Right forelimb (tissue), 1 donor: ENCODE data around the gene SHROOM2.

Experiments
- DNase-seq: peaks from one replicate; pipeline ENCODE4 v3.0.0-alpha.2; 2018

The SHROOM2 gene

DNA sequence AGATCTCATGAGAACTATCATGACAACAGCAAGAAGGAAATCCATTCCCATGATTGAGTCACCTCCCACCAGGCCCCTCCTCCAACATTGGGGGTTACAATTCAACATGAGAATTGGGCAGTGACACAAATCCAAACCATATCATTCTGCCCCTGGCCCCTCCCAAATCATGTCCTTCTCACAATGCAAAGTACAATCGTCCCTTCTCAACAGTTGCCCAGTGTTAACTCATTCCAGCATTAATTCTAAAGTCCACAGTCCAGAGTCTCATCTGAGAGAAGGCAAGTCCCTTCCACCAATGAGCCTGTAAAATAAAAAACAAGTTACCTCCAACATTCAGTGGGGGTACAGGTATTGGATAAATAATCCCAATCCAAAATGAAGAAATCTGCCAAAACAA lies 166.1 kb downstream of the SHROOM2 start:
- no peak for DNase-seq

DNA sequence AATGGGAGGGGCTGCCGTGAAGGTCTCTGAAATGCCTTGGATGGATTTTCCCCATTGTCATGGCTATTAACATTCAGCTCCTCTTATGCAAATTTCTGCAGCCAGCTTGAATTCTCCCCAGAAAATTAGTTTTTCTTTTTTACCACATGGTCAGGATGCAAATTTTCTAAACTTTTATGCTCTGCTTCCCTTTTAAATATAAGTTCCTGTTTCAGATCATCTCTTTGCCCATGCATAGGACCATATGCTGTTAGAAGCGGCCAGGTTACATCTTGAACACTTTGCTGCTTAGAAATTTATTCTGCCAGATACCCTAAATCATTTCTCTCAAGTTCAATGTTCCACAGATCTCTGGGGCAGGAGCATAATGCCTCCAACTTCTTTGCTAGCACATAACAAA lies 167.2 kb downstream of the SHROOM2 start:
- no peak for DNase-seq

DNA sequence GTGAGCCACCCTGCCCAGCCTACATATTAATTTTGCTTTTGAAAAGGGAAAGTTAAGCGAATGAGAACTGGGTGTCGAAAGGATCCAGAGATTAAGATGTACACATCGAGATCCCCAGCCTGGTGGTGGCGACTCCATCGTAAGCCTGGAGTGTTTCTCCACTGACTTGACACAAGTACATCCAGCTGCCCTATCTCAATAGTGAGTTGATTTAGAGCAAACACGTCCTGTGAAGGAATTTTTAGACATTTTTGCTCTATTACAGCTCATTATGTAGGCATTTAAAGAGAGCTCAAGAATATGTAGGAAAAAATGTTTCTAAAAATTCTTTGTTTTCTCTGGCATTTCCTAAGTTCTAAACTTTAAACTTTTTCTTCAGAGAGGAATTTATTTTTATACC lies 169.3 kb downstream of the SHROOM2 start:
- DNase-seq, result no peak

DNA sequence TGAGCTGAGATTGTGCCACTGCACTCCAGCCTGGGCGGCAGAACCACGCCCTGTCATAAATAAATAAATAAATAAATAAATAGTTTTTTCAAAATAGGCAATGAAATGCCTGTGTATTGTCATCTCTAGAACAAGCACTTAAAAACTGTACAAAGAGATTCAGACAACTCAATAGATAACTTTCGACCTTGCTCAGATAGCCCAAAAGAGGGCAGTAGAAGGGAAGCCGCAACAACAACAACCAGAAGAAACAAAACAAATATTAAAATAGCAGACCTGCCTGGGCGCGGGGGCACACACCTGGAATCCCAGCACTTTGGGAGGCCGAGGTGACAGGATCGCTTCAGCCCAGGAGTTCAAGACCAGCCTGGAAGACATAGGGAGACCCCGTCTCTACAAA lies 171.5 kb downstream of the SHROOM2 start:
- DNase-seq, result no peak

DNA sequence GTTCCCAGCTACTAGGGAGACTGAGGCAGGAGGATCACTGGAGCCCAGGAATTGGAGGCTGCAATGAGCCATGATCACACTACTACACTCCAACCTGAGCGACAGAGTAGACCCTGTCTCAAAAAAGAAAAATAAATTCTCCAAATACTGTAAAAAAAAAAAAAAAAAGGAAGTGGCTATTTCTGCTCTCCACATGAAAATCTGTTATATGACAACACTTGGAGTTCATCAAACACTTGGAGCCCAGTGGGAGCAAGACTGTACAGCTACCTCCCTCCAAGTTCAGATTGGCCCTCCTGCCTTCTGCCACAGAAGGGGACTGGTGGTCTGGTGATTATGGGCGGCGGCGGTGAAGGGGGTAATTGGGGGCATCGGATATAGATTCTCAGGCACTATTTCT lies 172.0 kb downstream of the SHROOM2 start:
- no peak for DNase-seq

DNA sequence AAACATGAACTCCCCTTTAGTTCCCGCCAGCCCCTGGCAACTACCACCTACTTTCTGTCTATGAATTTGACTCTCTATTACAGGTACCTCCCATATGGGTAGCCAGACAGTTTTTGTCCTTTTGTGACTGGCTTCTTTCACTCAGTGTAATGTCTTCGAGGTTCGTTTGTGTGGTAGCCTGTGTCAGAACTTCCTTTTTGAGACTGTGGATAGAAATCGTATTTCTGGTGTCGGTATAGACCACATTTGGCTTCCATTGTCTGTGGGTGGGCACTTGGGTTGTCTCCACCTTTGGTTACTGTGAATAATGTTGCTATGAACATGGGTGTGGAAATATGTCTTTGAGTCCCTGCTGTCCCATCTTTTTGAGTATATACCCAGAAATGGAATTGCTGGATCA lies 175.5 kb downstream of the SHROOM2 start:
- DNase-seq, result no peak

DNA sequence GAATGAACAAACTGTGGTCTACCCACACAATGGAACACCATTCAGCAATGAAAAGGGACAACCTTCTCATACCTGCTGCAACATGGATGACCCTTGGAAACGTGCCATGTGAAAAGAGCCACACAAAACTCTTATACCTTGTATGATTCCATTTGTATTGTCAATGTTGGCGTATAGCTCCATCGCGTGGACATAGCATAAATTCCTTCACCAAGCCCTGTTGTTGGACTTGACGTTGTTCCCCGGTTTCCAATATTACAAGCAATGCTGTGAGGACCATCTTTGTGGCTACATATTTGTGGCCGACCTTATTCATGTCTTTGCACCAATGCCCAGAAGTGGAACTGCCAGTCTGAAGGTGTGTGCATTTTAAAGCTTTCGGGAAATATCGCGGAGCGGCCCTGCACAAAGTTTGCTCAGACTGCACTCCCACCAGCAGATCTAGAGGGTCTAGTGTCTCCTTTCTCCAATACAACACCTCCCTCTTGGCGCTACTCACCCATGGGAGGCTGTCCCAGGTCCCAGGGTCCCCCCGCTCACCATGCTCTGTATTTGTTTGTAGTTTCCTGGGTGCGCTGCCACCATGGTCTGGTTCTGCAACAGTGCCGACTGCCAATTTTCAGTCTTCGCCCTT lies 180.7 kb downstream of the SHROOM2 start, which contains the start of gene CLDN34:
Gene CLDN34, plus strand, starts transcription at position 584 of the 634 bp plus-strand sequence. Its CDS starts 0 bp downstream, at position 584.
- DNase-seq, result no peak

DNA sequence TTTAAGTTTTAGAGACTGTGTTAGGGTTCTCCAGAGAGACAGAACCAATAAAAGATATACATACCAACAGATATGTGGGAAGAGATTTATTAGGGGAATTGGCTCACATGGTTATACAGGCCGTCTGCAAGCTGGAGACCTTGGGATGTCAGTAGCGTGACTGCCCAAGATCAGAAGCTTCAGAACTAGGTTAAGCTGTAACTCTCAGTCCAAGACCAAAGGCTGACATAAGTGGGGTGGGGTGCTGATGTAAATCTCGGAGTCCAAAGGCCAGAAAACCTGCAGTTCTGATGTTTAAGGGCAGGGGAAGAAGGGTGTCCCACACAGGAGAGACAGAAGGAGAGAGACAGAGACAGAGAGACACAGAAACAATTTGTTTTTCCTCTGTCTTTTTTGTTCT lies 191.4 kb downstream of the SHROOM2 start:
- no peak for DNase-seq

DNA sequence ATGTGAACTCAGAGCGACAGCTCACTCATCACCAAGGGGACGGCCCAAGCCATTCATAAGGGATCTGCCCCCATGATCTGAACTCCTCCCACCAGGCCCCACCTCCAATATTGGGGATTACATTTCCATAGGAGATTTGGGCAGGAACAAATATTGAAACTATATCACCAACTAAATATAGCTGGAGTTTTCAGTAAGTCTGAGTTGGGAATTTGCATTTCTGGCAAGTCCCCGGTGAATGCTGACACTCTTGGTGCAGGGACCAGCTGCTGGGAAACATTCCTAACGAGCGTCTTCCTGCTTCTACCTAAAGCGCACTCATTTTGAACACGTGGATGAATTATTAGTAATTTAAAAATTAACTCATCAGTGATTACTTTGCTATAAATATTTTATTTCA lies 194.2 kb downstream of the SHROOM2 start:
- no peak for DNase-seq

DNA sequence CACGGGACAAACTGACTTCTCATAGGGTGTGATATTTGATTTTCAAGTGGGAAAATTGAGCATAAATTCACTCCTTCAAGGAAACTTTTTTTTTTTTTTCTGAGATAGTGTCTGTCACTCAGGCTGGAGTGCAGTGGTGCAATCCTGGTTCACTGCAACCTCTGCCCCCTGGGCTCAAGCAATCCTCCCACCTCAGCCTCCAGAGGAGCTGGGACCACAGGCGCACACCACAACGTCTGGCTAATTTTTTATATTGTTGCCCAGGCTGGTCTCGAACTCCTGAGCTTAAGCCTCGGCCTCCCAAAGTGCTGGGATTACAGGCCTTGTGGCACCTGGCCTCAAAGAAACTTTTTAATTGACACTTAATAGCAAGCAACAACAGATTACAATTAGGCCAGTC lies 194.7 kb downstream of the SHROOM2 start:
- no peak for DNase-seq

DNA sequence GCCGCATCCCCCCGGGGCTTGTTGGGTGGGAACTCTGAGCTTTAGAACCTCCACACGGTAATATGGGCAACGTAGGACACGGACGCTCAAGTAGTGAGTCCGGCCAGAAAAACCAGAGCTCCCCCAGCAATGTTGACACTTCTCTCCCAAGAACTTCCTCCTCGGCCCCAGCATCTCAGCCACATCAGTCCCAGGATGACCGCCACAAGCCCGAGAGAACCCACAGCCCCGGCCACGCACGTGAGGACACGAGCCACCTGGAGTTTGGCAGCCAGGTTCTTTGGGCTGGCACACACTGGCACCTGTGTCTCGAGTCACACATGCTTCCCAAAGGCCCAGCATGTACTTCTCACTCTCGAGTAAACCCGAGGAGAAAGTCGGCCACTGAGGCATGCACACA lies 197.2 kb downstream of the SHROOM2 start:
- no peak for DNase-seq

DNA sequence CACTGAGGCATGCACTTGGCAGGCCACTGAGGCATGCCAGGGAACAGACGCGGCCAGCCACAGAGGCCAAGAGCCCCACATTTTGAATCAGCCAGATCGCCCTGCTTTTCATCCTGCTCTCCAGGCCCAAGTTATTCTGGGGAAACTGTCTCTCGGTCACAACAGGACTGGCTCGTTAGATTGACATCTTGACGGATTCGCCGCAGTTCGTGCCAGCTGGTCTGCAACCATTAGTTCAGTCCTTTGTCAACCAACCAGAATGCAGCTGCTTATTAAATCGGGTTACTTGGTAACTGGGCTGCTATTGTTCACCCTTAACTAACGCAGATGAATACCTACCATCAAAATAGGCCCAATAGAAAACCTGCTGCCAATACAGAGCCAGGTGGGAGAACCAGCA lies 197.6 kb downstream of the SHROOM2 start:
- DNase-seq, result no peak

DNA sequence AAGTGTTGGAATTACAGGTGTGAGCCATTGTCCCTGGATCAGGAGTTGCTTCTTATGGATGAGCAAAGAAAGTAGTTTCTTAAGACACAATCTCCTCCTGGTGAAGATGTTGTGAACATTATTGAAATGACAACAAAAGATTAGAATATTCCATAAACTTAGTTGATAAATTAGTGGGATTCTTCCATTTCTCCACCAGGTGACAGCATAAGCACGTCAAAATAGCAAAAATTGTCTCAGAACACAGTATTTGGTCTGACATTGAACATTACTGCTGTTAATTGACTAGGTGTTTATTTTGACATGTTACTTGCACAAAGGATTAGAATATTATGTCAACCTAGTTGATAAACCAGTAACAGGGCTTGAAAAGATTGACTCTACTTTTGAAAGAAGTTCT lies 202.5 kb downstream of the SHROOM2 start:
- no peak for DNase-seq

DNA sequence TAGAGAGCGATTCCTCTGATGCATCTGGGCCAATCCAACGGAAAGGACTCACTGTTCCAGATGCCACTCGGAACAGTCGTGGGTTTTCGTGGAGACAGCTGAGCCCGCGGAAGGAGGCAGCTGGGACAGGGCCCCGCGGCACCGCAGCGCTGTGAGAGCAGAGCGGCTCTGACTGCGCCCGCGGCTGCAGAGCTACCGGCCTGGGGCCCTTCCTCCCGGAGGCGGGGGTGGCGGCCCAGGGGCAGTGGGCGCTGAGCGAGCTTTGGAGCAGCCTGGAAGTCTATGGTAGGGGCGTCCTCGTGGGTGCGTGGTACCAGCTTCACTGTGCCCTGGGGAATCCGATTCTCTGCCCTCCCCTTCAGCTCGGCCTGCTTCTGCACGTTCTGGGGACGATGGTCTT lies 205.8 kb downstream of the SHROOM2 start:
- no peak for DNase-seq

DNA sequence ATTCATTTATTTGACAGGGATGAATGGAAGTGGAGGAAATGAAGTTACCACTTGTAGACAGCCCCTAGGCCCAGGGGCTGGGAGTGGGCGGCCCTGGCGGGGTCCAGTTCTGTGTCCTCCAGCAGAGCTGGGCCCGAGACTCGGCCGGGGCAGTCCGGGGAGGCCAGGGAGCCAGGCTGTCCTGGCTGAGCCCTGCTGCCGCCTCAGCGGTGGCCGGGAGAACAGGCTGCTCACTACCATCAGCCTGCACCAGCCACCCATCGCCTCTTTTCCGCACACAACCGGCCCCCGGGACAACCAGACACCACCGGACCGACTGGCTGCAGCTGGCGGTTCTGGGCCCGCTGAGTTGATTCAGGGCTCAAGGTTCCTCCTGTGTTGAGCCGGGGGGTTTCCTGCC lies 206.5 kb downstream of the SHROOM2 start:
- no peak for DNase-seq

DNA sequence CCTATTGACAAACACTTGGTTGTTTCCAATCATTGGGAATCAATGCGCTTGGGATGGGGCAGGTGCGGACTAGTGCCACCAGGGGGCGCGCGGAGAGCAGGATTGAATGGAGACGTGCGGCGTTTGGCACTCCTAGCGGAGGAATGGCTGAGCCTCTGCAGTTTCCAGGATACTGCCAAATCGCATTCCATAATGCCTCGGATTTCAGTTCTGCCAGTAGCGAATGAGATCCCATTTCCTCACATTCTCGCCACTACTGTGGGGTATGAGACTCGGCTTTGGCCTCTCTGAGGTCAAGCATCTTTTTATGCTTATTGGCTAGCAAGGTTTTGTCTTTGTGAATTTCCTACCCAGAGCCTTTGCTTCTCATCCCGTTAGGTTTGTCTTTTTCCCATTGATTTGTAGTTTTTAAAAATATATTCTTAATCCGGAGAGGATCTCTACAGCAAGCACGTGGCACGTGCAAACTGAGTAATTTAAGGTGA lies 209.7 kb downstream of the SHROOM2 start:
- peak; percentile 81 for DNase-seq

DNA sequence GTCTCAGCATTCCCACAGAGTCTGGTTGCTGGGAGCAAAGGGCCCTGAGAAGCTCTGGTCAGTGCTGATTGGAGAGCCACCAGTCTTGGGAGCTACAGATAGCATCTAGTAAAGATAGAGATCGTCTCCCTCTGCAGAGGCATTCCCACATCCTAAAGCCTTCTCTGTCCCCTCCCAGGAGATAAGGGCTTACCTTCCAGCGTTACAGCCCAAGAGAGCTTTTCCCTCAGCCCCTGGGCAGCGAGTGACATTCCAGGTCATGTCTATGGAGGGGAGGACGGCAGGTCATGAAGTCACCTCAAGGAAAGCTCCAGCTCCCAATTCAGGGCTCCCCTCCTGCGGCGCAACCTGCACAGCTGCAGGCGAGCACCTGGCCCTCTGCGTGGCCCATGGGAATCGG lies 210.8 kb downstream of the SHROOM2 start:
- no peak for DNase-seq

DNA sequence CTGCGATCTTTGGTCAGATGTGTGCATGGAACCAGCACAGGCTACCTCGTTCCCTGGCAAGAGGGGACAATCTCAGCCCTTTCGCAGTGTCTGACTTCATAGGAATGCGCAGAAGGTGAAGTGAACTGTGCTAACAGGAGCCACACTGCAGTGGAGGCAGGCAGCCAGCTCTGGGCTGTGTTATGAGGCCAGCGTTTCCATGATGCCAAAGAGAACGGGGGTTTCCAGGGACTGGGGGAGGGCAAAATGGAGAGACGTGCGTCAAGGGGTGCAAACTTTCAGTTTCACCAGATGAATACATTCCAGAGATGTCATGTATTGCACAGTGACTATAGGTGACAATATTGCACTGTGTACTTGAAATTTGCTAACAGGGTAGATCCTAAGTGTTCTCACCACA lies 211.3 kb downstream of the SHROOM2 start:
- DNase-seq, result no peak
